Endodermal cell (in vitro differentiated cells): ENCODE measurements around the gene DVL1. TPM values are rescaled to one million over a fixed set of nuclear protein-coding genes. Genes with fewer than 3 reads are reported as not detected.

Experiments
- DNase-seq: peaks from one replicate; pipeline ENCODE4 v3.0.0-alpha.2; 2017
- H3K27ac ChIP-seq: 2 replicates; pipeline ENCODE4 v1.5.1; 2013; ENCODE audit warnings: mild to moderate bottlenecking, low read depth, low read length, moderate library complexity
- H3K27me3 ChIP-seq: 2 replicates; pipeline ENCODE4 v1.6.1; 2013; ENCODE audit warnings: mild to moderate bottlenecking, low read length, moderate library complexity; ENCODE audit not compliant: insufficient read depth, control insufficient read depth, poor library complexity, severe bottlenecking
- H3K36me3 ChIP-seq: 2 replicates; pipeline ENCODE4 v1.7.0; 2013; ENCODE audit warnings: mild to moderate bottlenecking, low read length, moderate library complexity; ENCODE audit not compliant: control insufficient read depth, insufficient read depth
- H3K4me1 ChIP-seq: one replicate; pipeline ENCODE4 v1.7.0; 2013; ENCODE audit warnings: low read length; ENCODE audit not compliant: control insufficient read depth, insufficient read depth
- H3K4me3 ChIP-seq: 2 replicates; pipeline ENCODE4 v1.5.1; 2013; ENCODE audit warnings: mild to moderate bottlenecking, low read length, moderate library complexity
- H3K9ac ChIP-seq: 2 replicates; pipeline ENCODE4 v1.6.1; 2013; ENCODE audit warnings: mild to moderate bottlenecking, low read length, moderate library complexity; ENCODE audit not compliant: poor library complexity, severe bottlenecking; ENCODE audit errors: extremely low read depth
- H3K9me3 ChIP-seq: 2 replicates; pipeline ENCODE4 v1.6.1; 2013; ENCODE audit warnings: mild to moderate bottlenecking, low read length, moderate library complexity; ENCODE audit not compliant: control insufficient read depth
- H3K27ac Mint-ChIP-seq: 2 replicates; pipeline ENCODE4 v1.8.0; 2020; ENCODE audit warnings: mixed read lengths
- H3K27me3 Mint-ChIP-seq: 2 replicates; pipeline ENCODE4 v1.8.0; 2021; ENCODE audit warnings: mild to moderate bottlenecking, mixed read lengths; ENCODE audit not compliant: insufficient read depth
- H3K36me3 Mint-ChIP-seq: 2 replicates; pipeline ENCODE4 v1.8.0; 2020; ENCODE audit warnings: low read depth, mixed read lengths
- H3K4me1 Mint-ChIP-seq: 2 replicates; pipeline ENCODE4 v1.8.0; 2020; ENCODE audit warnings: mixed read lengths
- H3K4me3 Mint-ChIP-seq: 2 replicates; pipeline ENCODE4 v1.8.0; 2020; ENCODE audit warnings: mild to moderate bottlenecking, moderate library complexity, mixed read lengths
- H3K9me3 Mint-ChIP-seq: 2 replicates; pipeline ENCODE4 v1.8.0; 2020; ENCODE audit warnings: mild to moderate bottlenecking, mixed read lengths
- CTCF ChIP-seq: fragments of 200-600 bp; sonication (generic); conservative IDR thresholded peaks from 2 replicates; pipeline ENCODE4 v1.5.0; 2021; ENCODE audit warnings: antibody characterized with exemption, mild to moderate bottlenecking
- WGBS, 2 experiments: methylation state at CpG; one replicate each; pipeline versions ENCODE4 v1.1.5 to v1.1.7; 2013; ENCODE audit warnings: missing lambda C conversion rate in 2 of 2, mixed read lengths in 1 of 2; ENCODE audit not compliant: insufficient coverage in 1 of 2, insufficient read length in 1 of 2; 5-methylcytosine and 5-hydroxymethylcytosine counted together
- total RNA-seq, 2 donors: library from RNA; stranded (reverse); fragmentation: NEBNext Ultra II Directional in 1 of 2; extraction: Animal tissue kit (Norgen Biotek cat#: 25700) in 1 of 2; gene quantifications; 2 replicates in 1 of 2; 3 replicates in 1 of 2; pipeline ENCODE4 v1.2.1, GENCODE V29; 2021

The DVL1 gene
- total RNA-seq, 2 donors from 2014 or later, result 71.9 to 73.3 TPM

- Mint-ChIP-seq H3K4me3 (peak overlapping the region; percentile 67), H3K27ac (no peak overlapping the region), H3K27me3 (no peaks in the 10 kb centered on the region), H3K4me1 (peaks cover 15% of the 10 kb centered on the region), H3K36me3 (peaks cover 9% of the 10 kb centered on the region), H3K9me3 (no peaks in the 10 kb centered on the region)
- Histone ChIP-seq H3K36me3 (peaks cover 34% of the 10 kb centered on the region), H3K4me3 (no peak overlapping the region), H3K4me1 (peaks cover 16% of the 10 kb centered on the region), H3K9me3 (no peaks in the 10 kb centered on the region), H3K27ac (no peak overlapping the region), H3K9ac (no peak overlapping the region), H3K27me3 (no peaks in the 10 kb centered on the region)
- no peak for DNase-seq
- no peak for TF ChIP-seq CTCF
- WGBS, 2 experiments, result 82 to 95% methylated on average over 3 of the region's 3 CpGs
These were observed 39.2 kb downstream of the DVL1 start for GRCh38 chr1:1310109-1310385.

- no peaks in the 10 kb centered on the region for H3K9me3 Mint-ChIP-seq
- H3K4me3 Mint-ChIP-seq, result peak overlapping the region; percentile 67
- H3K9me3 ChIP-seq, result no peaks in the 10 kb centered on the region
- 28 to 36% methylated on average over 20 to 57 of the region's 57 CpGs for WGBS, 2 experiments
- H3K27me3 Mint-ChIP-seq, result no peaks in the 10 kb centered on the region
- H3K4me1 ChIP-seq, result peaks cover 20% of the 10 kb centered on the region
- DNase-seq, result peak; percentile 81
- peaks cover 15% of the 10 kb centered on the region for H3K4me1 Mint-ChIP-seq
- H3K36me3 Mint-ChIP-seq, result peaks cover 9% of the 10 kb centered on the region
- no peak for TF ChIP-seq CTCF
- H3K36me3 ChIP-seq, result peaks cover 28% of the 10 kb centered on the region
- H3K9ac ChIP-seq, result peak overlapping the region; percentile 64
- H3K4me3 ChIP-seq, result peak overlapping the region; percentile 79
- H3K27ac ChIP-seq, result no peak overlapping the region
- H3K27ac Mint-ChIP-seq, result no peak overlapping the region
- no peaks in the 10 kb centered on the region for H3K27me3 ChIP-seq
These were observed 39.7 kb downstream of the DVL1 start for GRCh38 chr1:1309251-1310108.

- no peak overlapping the region for H3K27ac Mint-ChIP-seq
- Histone ChIP-seq H3K9ac (peak overlapping the region; percentile 64), H3K4me3 (peak overlapping the region; percentile 79), H3K4me1 (peaks cover 20% of the 10 kb centered on the region), H3K27me3 (no peaks in the 10 kb centered on the region), H3K27ac (no peak overlapping the region), H3K36me3 (peaks cover 22% of the 10 kb centered on the region), H3K9me3 (no peaks in the 10 kb centered on the region)
- peaks cover 15% of the 10 kb centered on the region for H3K4me1 Mint-ChIP-seq
- no peaks in the 10 kb centered on the region for H3K9me3 Mint-ChIP-seq
- no peak for TF ChIP-seq CTCF
- 0% methylated on average over 29 to 66 of the region's 66 CpGs for WGBS, 2 experiments
- H3K36me3 Mint-ChIP-seq, result peaks cover 8% of the 10 kb centered on the region
- peak; percentile 68 for DNase-seq
- H3K4me3 Mint-ChIP-seq, result peak overlapping the region; percentile 67
- H3K27me3 Mint-ChIP-seq, result no peaks in the 10 kb centered on the region
These were observed 40.4 kb downstream of the DVL1 start for GRCh38 chr1:1308756-1309250.
